GM18870 (cell line): Measurements from ENCODE around the gene ADAM10.

Experiments used
- ATAC-seq: cut with Tn5 transposase; IDR thresholded peaks from one replicate; pipeline ENCODE4 v1.9.1; 2021; ENCODE audit warnings: moderate library complexity; ENCODE audit not compliant: unreplicated experiment

ADAM10 gene

GRCh38 chr15:58554758-58555157 is 194.7 kb downstream of the ADAM10 start:
- no peak for ATAC-seq

GRCh38 chr15:58553365-58553918 is 196.1 kb downstream of the ADAM10 start:
- ATAC-seq, result no peak

- no peak for ATAC-seq
These were observed 196.8 kb downstream of the ADAM10 start for GRCh38 chr15:58552505-58553364.

GRCh38 chr15:58551764-58552504 is 197.6 kb downstream of the ADAM10 start:
- no peak for ATAC-seq

- no peak for ATAC-seq
These were observed 198.3 kb downstream of the ADAM10 start for GRCh38 chr15:58551084-58551763.

- no peak for ATAC-seq
These were observed 199.8 kb downstream of the ADAM10 start for GRCh38 chr15:58549785-58550074.

- ATAC-seq, result no peak
These were observed 200.3 kb downstream of the ADAM10 start for GRCh38 chr15:58549013-58549784.

- ATAC-seq, result no peak
These were observed 201.0 kb downstream of the ADAM10 start for GRCh38 chr15:58548308-58549012.

- no peak for ATAC-seq
These were observed 201.7 kb downstream of the ADAM10 start for GRCh38 chr15:58547628-58548307.

GRCh38 chr15:58546635-58547627 is 202.6 kb downstream of the ADAM10 start:
- no peak for ATAC-seq

- ATAC-seq, result no peak
These were observed 203.4 kb downstream of the ADAM10 start for GRCh38 chr15:58546066-58546591.

GRCh38 chr15:58545307-58546065 is 204.0 kb downstream of the ADAM10 start:
- ATAC-seq, result no peak

- ATAC-seq, result no peak
These were observed 204.8 kb downstream of the ADAM10 start for GRCh38 chr15:58544756-58545155.

GRCh38 chr15:58543664-58544335 is 205.7 kb downstream of the ADAM10 start:
- no peak for ATAC-seq

- ATAC-seq, result no peak
These were observed 208.0 kb downstream of the ADAM10 start for GRCh38 chr15:58541410-58542087.

GRCh38 chr15:58539548-58539947 is 210.0 kb downstream of the ADAM10 start:
- ATAC-seq, result no peak
